Naive B cell (primary cell): ENCODE measurements around the gene MTHFSD. TPM values are rescaled to one million over a fixed set of nuclear protein-coding genes. Genes with fewer than 3 reads are reported as not detected.

Experiments used
- ATAC-seq, 2 donors: fragments of 150-1000 bp; cut with Tn5 transposase; 2 replicates each; pipeline ENCODE4 v1.10.0; 2021; ENCODE audit warnings: low read depth in 2 of 2, mild to moderate bottlenecking in 2 of 2, moderate library complexity in 2 of 2
- DNase-seq: peaks from one replicate; pipeline ENCODE4 v3.0.0; 2022
- H3K27ac Mint-ChIP-seq, 6 donors: one replicate each; pipeline ENCODE4 v1.8.0; 2020 to 2022; ENCODE audit warnings: mild to moderate bottlenecking in 6 of 6, mixed read lengths in 6 of 6, moderate library complexity in 5 of 6, inconsistent platforms in 2 of 6
- H3K27me3 Mint-ChIP-seq, 3 donors: one replicate each; pipeline ENCODE4 v1.8.0; 2021 to 2022; ENCODE audit warnings: mixed read lengths in 3 of 3, mild to moderate bottlenecking in 1 of 3
- H3K36me3 Mint-ChIP-seq, 2 donors: one replicate each; pipeline ENCODE4 v1.8.0; 2020 to 2022; ENCODE audit warnings: mixed read lengths in 2 of 2, inconsistent platforms in 1 of 2, mild to moderate bottlenecking in 1 of 2
- H3K4me1 Mint-ChIP-seq, 3 donors: one replicate each; pipeline ENCODE4 v1.8.0; 2020 to 2022; ENCODE audit warnings: mixed read lengths in 3 of 3, inconsistent platforms in 1 of 3, mild to moderate bottlenecking in 1 of 3, moderate library complexity in 1 of 3
- H3K4me3 Mint-ChIP-seq, 8 donors: one replicate each; pipeline ENCODE4 v1.8.0; 2020 to 2022; ENCODE audit warnings: mild to moderate bottlenecking in 8 of 8, mixed read lengths in 8 of 8, moderate library complexity in 8 of 8, inconsistent platforms in 2 of 8
- H3K9me3 Mint-ChIP-seq, 7 donors: one replicate each; pipeline ENCODE4 v1.8.0; 2020 to 2022; ENCODE audit warnings: mixed read lengths in 7 of 7, mild to moderate bottlenecking in 5 of 7, inconsistent platforms in 2 of 7, moderate library complexity in 1 of 7
- polyA plus RNA-seq, 6 donors: library from polyadenylated mRNA; unstranded; fragments of 300-500 nt; fragmentation: Illumina TruSeq; gene quantifications; one replicate each; pipeline ENCODE4 v1.2.3, GENCODE V29; 2021; ENCODE audit warnings: low read depth in 6 of 6

The MTHFSD gene
- polyA plus RNA-seq, 6 donors from 2014 or later = 5.6 to 18.6 (median 16.6) TPM

- H3K9me3 Mint-ChIP-seq = no peaks in the 10 kb centered on the region
- H3K27me3 Mint-ChIP-seq = peaks cover 51 to 76% (median 54%) of the 10 kb centered on the region in 3 donors
- ATAC-seq (no peak), DNase-seq (no peak)
- H3K36me3 Mint-ChIP-seq = no peaks in the 10 kb centered on the region
- H3K4me1 Mint-ChIP-seq = peaks cover 7 to 16% (median 11%) of the 10 kb centered on the region in 3 donors
- no peak overlapping the region for H3K27ac Mint-ChIP-seq
- no peak overlapping the region for H3K4me3 Mint-ChIP-seq
These were observed 34.5 kb downstream of the MTHFSD start for GRCh38 chr16:86520317-86521210.

- ATAC-seq (peak; percentile 49 to 51), DNase-seq (peak; percentile 50)
- Mint-ChIP-seq H3K4me1 (peaks cover 9 to 16% (median 11%) of the 10 kb centered on the region in 3 donors), H3K27me3 (peaks cover 56 to 82% (median 61%) of the 10 kb centered on the region in 3 donors), H3K27ac (peak overlapping the region in 1 of 6 donors; percentile 26), H3K9me3 (no peaks in the 10 kb centered on the region), H3K4me3 (no peak overlapping the region), H3K36me3 (no peaks in the 10 kb centered on the region)
These were observed 35.3 kb downstream of the MTHFSD start for GRCh38 chr16:86519649-86520316.

- ATAC-seq = no peak
- H3K27ac Mint-ChIP-seq = peak overlapping the region in 1 of 6 donors; percentile 26
- peaks cover 62 to 86% (median 66%) of the 10 kb centered on the region in 3 donors for H3K27me3 Mint-ChIP-seq
- H3K36me3 Mint-ChIP-seq = no peaks in the 10 kb centered on the region
- H3K4me3 Mint-ChIP-seq = no peak overlapping the region
- H3K4me1 Mint-ChIP-seq = peaks cover 11 to 16% (median 11%) of the 10 kb centered on the region in 3 donors
- no peak for DNase-seq
- no peaks in the 10 kb centered on the region for H3K9me3 Mint-ChIP-seq
These were observed 35.9 kb downstream of the MTHFSD start for GRCh38 chr16:86519007-86519648.

- Mint-ChIP-seq H3K9me3 (no peaks in the 10 kb centered on the region), H3K36me3 (no peaks in the 10 kb centered on the region), H3K27me3 (peaks cover 72 to 91% (median 75%) of the 10 kb centered on the region in 3 donors), H3K4me1 (peaks cover 14 to 21% (median 16%) of the 10 kb centered on the region in 3 donors), H3K27ac (no peak overlapping the region), H3K4me3 (peak overlapping the region in 1 of 8 donors; percentile 28)
- no peak for DNase-seq
- peak in 1 of 2 donors; percentile 38 for ATAC-seq
These were observed 37.3 kb downstream of the MTHFSD start for GRCh38 chr16:86517652-86518258.

- ATAC-seq (no peak), DNase-seq (no peak)
- Mint-ChIP-seq H3K27ac (peak overlapping the region in 3 of 6 donors; percentile 53 to 83 (median 80)), H3K27me3 (peaks cover 71 to 93% (median 77%) of the 10 kb centered on the region in 3 donors), H3K4me3 (peak overlapping the region in 1 of 8 donors; percentile 49), H3K9me3 (no peaks in the 10 kb centered on the region), H3K36me3 (no peaks in the 10 kb centered on the region), H3K4me1 (peaks cover 15 to 21% (median 16%) of the 10 kb centered on the region in 3 donors)
These were observed 38.0 kb downstream of the MTHFSD start for GRCh38 chr16:86517033-86517432.

- H3K27me3 Mint-ChIP-seq = peaks cover 69 to 93% (median 78%) of the 10 kb centered on the region in 3 donors
- no peaks in the 10 kb centered on the region for H3K36me3 Mint-ChIP-seq
- peak overlapping the region in 1 of 8 donors; percentile 49 for H3K4me3 Mint-ChIP-seq
- H3K27ac Mint-ChIP-seq = peak overlapping the region in 4 of 6 donors; percentile 53 to 97 (median 86)
- no peaks in the 10 kb centered on the region for H3K9me3 Mint-ChIP-seq
- ATAC-seq (no peak), DNase-seq (no peak)
- H3K4me1 Mint-ChIP-seq = peaks cover 17 to 21% (median 17%) of the 10 kb centered on the region in 3 donors
These were observed 38.4 kb downstream of the MTHFSD start for GRCh38 chr16:86516623-86517003.

GRCh38 chr16:86515777-86516622, 39.0 kb downstream of the MTHFSD start:
- peaks cover 65 to 91% (median 76%) of the 10 kb centered on the region in 3 donors for H3K27me3 Mint-ChIP-seq
- no peak for ATAC-seq
- DNase-seq = no peak
- H3K27ac Mint-ChIP-seq = peak overlapping the region in 4 of 6 donors; percentile 53 to 97 (median 86)
- H3K36me3 Mint-ChIP-seq = no peaks in the 10 kb centered on the region
- no peak overlapping the region for H3K4me3 Mint-ChIP-seq
- H3K9me3 Mint-ChIP-seq = no peaks in the 10 kb centered on the region
- H3K4me1 Mint-ChIP-seq = peaks cover 20 to 21% (median 20%) of the 10 kb centered on the region in 3 donors

GRCh38 chr16:86515413-86515776, 39.6 kb downstream of the MTHFSD start:
- Mint-ChIP-seq H3K27ac (peak overlapping the region in 2 of 6 donors; percentile 70 to 90), H3K27me3 (peaks cover 62 to 94% (median 74%) of the 10 kb centered on the region in 3 donors), H3K4me3 (peak overlapping the region in 1 of 8 donors; percentile 75), H3K4me1 (peaks cover 22 to 25% (median 23%) of the 10 kb centered on the region in 3 donors), H3K36me3 (no peaks in the 10 kb centered on the region), H3K9me3 (no peaks in the 10 kb centered on the region)
- no peak for DNase-seq
- ATAC-seq = no peak

GRCh38 chr16:86514481-86515376, 40.3 kb downstream of the MTHFSD start:
- Mint-ChIP-seq H3K9me3 (no peaks in the 10 kb centered on the region), H3K27ac (peak overlapping the region in 5 of 6 donors; percentile 53 to 90 (median 77)), H3K4me1 (peaks cover 16 to 22% (median 21%) of the 10 kb centered on the region in 3 donors), H3K4me3 (peak overlapping the region in 2 of 8 donors; percentile 7 to 75), H3K27me3 (peaks cover 57 to 89% (median 71%) of the 10 kb centered on the region in 3 donors), H3K36me3 (no peaks in the 10 kb centered on the region)
- DNase-seq (no peak), ATAC-seq (no peak)

- ATAC-seq = no peak
- Mint-ChIP-seq H3K4me3 (peak overlapping the region in 3 of 8 donors; percentile 19 to 75 (median 47)), H3K4me1 (peaks cover 17 to 23% (median 20%) of the 10 kb centered on the region in 3 donors), H3K36me3 (peaks cover 0 to 7% of the 10 kb centered on the region in 2 donors), H3K27ac (peak overlapping the region in 4 of 6 donors; percentile 6 to 95 (median 44)), H3K27me3 (peaks cover 58 to 85% (median 68%) of the 10 kb centered on the region in 3 donors), H3K9me3 (no peaks in the 10 kb centered on the region)
- no peak for DNase-seq
These were observed 41.4 kb downstream of the MTHFSD start for GRCh38 chr16:86513471-86514277.
